HG03354 (cell line): Measurements from ENCODE around the gene BHLHE40.

ENCODE experiments used
- ATAC-seq: cut with Tn5 transposase; IDR thresholded peaks from one replicate; pipeline ENCODE4 v1.9.1; 2021; ENCODE audit warnings: mild to moderate bottlenecking; ENCODE audit not compliant: unreplicated experiment, poor library complexity, severe bottlenecking

BHLHE40 gene

GRCh38 chr3:4979428-4980228 is at the start of gene BHLHE40:
Gene BHLHE40, plus strand, starts transcription at chr3:4979437. Its CDS starts 282 bp downstream, at chr3:4979719.
- peak; percentile 6 for ATAC-seq

DNA sequence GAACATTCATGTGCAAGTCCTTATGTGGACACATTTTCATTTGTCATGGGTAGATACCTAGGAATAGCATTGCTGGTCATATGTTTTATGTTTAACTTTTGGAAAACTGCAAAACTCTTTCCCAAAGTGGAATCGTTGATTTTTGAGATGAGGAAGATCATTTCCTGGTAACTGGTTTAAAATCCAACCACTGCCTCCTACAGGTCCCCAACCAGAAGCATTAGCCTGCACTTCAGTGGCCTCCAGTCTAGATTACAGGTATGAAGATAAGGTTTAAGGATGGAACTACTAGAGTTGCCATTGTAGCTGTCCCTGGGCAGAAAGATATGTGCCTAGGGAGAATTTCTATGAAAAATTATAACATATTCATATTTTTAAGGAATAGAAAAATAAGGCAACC is 48.7 kb upstream of the BHLHE40 start:
- ATAC-seq: no peak

DNA sequence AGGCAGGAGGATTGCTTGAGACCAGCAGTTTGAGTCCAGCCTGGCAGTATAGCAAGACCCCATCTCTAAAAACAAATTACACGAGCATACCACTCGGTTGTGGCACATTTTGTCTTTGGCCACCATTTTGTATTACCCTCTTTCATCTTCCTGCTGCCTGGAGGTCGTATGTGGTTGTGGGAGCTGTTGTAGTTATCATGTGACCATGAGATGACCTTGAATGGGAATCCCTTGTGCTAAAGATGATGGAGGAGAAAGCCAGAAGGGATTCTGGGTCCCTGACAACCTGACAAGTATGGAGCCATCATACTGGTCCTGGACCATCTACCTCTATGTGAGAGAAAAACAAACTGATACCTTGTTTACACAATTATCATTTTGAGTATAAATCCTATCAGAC is 45.2 kb upstream of the BHLHE40 start:
- no peak for ATAC-seq

DNA sequence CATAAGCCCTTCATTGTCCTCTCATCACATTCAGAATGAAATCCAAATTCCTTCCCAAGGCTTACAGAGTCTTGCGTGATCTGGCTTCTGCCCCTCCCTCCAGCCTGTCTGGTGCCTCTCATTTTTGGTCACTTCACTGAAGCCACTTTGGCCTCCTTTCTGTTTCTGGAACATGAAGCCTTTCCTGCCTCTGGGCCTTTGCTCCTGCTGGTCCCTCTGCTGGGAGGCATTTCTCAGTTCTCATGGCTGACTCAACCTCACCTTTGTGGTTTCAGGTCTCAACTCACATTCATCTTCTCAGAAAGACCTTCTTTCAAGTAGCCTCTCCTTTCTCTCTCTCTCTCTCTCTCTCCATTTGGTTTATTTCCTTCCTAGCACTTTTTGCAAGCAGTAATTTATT is 43.9 kb upstream of the BHLHE40 start:
- ATAC-seq: no peak

DNA sequence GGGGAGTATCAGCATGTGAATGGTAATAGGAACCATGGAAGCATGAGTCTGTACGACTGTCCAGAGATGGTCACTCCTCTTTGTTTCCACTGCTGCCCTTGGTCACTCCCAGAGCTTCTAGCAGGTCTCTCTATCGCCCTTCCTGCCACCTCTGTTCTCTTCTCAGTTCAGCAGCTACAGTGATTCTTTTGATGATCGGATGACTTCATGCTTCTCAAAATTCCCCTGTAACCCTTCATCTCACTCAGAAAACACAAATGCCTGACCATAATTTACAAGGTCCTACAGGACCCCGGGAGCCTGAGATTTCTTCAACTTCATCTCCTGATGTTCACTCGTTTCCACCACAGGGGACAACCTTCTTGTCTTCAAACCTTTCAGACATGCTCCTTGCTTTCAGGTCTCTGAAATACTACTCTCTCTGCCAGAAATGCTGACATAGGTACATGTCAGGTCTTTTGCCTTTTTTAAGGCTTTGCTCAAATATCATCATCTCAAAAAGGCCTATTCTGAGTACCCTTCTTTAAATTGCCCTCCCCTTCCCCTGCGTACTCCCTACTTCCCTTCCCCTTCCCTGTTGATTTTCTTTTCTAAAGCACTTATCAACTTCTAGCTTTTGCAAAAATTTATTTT is 42.1 kb upstream of the BHLHE40 start:
- no peak for ATAC-seq

GRCh38 chr3:4938281-4938982 is 40.8 kb upstream of the BHLHE40 start:
- no peak for ATAC-seq

DNA sequence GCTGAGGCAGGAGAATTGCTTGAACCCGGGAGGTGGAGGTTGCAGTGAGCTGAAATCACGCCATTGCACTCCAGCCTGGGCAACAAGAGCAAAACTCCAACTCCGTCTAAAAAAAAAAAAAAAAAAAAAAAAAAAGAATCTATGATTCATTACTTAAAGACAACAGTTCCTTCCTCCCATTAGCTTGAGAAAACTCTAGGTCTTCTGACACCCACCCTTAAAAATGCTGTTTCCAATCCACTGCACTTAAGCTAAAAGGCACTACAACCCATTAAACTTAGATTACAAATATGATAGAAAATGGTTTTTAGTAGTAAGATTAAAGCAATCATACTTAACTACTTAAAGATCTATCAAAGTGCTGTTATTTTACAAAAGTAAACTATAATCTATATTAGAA is 40.0 kb upstream of the BHLHE40 start:
- ATAC-seq: no peak

DNA sequence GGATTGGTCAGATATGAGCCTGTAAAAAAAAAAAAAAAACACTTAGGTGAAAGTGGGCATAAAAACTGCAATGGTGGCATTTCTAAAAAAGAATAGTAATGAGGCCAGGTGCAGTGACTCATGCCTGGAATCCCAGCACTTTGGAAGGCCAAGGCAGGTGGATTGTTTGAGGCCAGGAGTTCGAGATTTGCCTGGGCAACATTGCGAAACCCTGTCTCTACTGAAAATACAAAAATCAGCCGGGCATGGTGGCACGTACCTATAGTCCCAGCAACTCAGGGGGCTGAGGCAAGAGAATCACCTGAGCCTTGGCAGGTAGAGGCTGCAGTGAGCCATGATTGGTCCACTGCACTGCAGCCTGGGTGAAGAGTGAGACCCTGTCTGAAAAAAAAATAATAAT is 38.3 kb upstream of the BHLHE40 start:
- ATAC-seq: no peak

GRCh38 chr3:4943549-4943948 is 35.7 kb upstream of the BHLHE40 start:
- ATAC-seq: peak; percentile 47

DNA sequence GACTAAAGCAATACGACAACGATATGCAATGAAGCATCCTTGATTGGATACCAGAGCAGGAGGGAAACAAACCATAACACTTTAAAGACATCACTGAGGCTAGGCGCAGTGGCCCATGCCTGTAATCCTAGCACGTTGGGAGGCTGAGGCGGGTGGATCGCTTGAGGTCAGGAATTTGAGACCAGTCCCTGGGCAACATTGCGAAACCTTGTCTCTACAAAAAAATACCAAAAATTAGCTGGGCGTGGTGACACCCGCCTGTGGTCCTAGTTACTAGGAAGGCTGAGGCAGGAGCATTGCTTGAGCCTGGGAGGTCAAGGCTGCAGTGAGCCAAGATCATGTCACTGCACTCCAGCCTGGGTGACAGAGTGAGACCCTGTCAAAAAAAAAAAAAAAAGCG is 33.9 kb upstream of the BHLHE40 start:
- no peak for ATAC-seq

DNA sequence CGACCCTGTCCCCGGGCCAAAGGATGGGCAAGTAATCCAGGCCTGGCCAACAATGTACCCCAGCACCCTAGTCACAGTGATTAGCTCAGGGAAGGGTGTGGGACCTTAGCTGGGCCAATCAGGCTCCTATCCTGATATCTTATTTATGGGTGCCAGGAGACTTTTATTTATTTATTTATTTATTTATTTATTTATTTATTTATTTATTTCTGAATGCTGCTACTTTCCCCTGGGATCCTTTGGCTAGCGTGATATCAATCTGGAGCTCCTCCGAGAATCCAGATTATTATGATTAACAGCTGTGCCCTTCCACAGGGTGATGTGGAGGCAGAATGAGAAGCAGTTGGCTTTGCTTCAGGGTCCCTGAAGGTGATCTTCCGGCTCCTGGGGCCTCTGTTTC is 32.2 kb upstream of the BHLHE40 start:
- no peak for ATAC-seq

- no peak for ATAC-seq
These were observed 30.8 kb upstream of the BHLHE40 start for GRCh38 chr3:4948395-4948794.

DNA sequence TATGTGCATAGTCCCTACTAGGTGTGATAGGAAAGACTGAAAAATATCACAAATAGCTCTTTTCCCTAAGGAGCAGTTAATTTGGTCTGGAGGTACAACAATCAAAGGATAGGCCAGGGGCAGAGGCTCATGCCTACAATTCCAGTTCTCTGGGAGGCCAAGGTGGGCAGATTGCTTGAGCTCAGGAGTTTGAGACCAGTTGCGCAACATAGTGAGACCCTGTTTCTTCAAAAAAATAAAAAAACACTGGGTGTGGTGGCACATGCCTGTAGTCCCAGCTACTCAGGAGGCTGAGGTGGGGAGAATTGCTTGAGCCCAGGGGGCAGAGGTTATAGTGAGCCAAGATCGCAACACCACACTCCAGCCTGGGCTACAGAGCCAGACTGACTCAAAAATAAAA is 30.2 kb upstream of the BHLHE40 start:
- no peak for ATAC-seq

GRCh38 chr3:4949659-4950058 is 29.6 kb upstream of the BHLHE40 start:
- no peak for ATAC-seq

DNA sequence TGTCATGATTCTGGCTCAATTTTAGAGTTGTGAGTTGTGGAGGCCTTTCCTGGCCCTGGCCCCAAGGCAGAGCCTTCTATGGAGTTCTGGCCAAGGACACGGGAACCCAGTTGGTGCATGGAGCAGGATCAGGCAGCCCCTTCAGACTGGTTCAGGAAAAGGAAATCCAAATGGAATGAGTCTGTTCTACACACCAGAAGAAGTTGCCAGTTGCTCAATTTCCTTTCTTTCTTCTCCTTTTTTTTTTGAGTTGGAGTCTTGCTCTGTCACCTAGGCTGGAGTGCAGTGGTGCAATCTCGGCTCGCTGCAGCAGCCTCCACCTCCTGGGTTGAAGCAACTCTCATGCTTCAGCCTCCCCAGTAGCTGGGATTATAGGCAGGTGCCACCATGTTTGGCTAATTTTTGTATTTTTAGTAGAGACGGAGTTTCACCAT is 28.9 kb upstream of the BHLHE40 start:
- ATAC-seq: no peak

DNA sequence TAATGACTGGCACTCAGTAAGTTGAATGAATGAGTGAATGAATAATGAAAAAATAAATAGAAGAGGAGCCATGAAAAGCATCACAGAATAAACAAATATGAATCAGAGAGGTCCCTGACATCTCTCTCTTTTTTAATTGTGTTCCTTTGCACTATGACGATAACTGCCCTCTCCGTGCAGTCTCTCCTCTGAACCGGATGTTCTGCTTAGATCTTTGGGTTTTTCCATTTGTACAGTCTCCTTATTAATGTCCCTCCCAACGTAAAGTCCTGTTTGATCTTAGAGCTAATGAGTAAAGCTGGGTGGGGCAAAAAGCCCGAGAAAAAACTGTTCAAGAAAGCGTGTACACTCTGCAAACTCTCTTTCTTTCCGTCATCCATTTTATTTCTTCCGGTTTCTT is 28.3 kb upstream of the BHLHE40 start:
- ATAC-seq: no peak

GRCh38 chr3:4953119-4953518 is 26.1 kb upstream of the BHLHE40 start:
- no peak for ATAC-seq

DNA sequence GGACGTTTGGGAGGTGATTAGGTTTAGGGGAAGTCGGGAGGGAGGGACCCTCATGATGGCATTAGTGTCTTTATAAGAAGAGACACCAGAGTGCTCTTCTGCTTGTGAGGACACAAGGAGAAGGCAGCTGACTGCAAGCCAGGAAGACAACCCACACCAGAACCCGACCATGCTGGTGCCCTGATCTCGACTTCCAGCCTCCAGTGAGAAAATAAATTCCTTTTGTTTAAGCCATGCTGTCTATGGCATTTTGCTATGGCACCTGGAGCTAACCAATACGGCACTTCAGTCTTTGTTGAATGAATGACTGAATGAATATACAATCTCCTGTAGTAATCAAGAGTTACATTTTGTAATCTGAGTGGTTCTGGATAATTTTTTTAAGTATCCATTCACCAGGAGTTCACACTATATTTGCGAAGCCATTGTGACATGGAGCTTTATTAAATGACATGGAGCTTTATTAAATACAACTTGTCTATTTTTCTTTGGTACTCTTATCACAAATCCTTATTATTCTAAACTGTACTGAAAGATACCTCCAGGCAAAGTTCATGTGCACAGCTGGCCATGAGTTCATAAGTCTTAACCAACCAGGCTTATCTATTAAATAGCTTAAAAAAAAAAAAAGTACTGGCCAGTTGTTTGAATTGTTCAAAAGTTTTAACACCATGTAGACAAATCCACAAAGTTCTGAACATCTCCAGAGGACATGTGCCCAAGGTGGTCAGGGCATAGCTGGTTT is 24.8 kb upstream of the BHLHE40 start:
- ATAC-seq: no peak

GRCh38 chr3:4956099-4956498 is 23.1 kb upstream of the BHLHE40 start:
- no peak for ATAC-seq

GRCh38 chr3:4956738-4957137 is 22.5 kb upstream of the BHLHE40 start:
- ATAC-seq: no peak
